ENCODE measurements around the gene VOPP1.

DNA sequence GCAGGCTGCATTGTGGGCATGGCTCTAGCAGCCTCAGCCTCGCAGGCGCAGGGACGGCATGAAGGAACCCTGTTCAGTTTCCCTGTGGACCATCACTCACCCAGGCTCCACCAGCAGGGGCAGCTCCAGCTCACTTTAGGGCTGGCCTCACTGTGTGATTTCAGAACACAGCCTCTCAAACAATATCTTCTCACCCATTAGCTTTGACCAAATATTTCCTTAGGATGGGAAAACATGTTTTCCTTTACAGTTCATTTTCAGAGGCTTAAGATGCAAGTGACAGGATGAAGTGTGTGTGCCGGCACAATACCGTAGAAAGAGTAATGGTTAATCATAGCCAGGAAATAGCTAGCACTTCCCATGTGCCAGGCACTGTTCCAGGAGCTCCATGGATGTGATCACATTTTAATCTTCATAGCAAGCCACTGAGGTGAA, 149.0 kb downstream of the VOPP1 start:
- TF ChIP-seq, protein P1, sequence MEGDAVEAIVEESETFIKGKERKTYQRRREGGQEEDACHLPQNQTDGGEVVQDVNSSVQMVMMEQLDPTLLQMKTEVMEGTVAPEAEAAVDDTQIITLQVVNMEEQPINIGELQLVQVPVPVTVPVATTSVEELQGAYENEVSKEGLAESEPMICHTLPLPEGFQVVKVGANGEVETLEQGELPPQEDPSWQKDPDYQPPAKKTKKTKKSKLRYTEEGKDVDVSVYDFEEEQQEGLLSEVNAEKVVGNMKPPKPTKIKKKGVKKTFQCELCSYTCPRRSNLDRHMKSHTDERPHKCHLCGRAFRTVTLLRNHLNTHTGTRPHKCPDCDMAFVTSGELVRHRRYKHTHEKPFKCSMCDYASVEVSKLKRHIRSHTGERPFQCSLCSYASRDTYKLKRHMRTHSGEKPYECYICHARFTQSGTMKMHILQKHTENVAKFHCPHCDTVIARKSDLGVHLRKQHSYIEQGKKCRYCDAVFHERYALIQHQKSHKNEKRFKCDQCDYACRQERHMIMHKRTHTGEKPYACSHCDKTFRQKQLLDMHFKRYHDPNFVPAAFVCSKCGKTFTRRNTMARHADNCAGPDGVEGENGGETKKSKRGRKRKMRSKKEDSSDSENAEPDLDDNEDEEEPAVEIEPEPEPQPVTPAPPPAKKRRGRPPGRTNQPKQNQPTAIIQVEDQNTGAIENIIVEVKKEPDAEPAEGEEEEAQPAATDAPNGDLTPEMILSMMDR (IDR thresholded peaks at IDR 0.05), result no peak
- no peak for TF ChIP-seq POLR2A (IDR thresholded peaks at IDR 0.05)
- TF ChIP-seq POLR2AphosphoS5 (IDR thresholded peaks at IDR 0.05), result no peak
